ENCODE data around the gene NTPCR. TPM values are rescaled to one million over a fixed set of nuclear protein-coding genes. Genes with fewer than 3 reads are reported as not detected.
A peak's percentile ranks its signal among the peaks of the same experiment; 100 is the strongest.

The NTPCR gene
- total RNA-seq, 1 donor: 11.8 TPM

- no peak for DNase-seq (ENCODE audit: low read depth in 2 of 3, low spot score in 2 of 3)
Measured at GRCh38 chr1:232956081-232956480, 5.7 kb downstream of the NTPCR start.

GRCh38 chr1:232958067-232958466, 7.7 kb downstream of the NTPCR start:
- no peak for DNase-seq (ENCODE audit: low read depth in 2 of 3, low spot score in 2 of 3)

GRCh38 chr1:232962761-232963745, 12.6 kb downstream of the NTPCR start:
- DNase-seq (ENCODE audit: low read depth in 2 of 3, low spot score in 2 of 3): peak in 2 of 3 donors; percentile 55 to 69

GRCh38 chr1:232964601-232965000, 14.2 kb downstream of the NTPCR start:
- no peak for DNase-seq (ENCODE audit: low read depth in 2 of 3, low spot score in 2 of 3)

DNA sequence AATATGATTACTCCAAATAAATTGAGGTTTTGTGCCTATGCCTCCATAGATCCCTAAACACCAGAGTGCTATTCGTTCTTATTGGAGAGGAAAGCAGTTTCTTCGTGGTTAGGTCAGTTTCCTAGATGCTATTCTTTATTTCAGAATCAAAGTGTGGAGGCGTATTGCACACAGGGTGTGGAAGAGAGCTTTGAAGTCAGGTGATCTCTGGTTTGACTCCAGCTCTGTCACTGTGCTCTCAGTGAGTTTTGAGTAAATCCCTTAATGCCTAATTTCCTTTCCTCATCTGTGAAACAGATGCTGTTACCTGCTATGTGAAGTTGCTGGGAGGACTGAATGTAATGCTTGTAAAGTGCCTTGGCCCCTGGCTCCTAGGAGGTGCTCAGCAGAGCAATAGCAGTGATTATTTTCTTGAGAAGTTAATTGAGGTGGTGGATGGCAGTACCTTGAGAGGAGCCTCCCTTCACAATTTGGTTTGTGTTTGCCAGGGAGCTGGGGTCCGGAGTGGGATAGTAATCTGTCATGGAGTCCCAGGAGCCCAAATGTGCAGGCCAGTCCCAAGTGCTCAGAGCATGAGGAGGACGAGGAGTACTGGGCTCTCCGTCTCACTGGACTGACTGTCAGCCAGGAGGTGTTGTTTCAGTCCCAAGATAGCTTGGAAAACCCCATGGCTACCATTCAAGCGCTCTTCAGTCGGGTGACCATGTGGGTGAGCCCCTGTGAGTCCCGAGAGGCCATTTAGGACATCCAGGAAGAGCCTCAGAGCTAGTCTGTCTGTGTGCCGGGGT, 14.9 kb downstream of the NTPCR start:
- DNase-seq (ENCODE audit: low read depth in 2 of 3, low spot score in 2 of 3): no peak

GRCh38 chr1:232965912-232966217, 15.5 kb downstream of the NTPCR start:
- DNase-seq (ENCODE audit: low read depth in 2 of 3, low spot score in 2 of 3): no peak

GRCh38 chr1:232966663-232967062, 16.3 kb downstream of the NTPCR start:
- no peak for DNase-seq (ENCODE audit: low read depth in 2 of 3, low spot score in 2 of 3)

DNA sequence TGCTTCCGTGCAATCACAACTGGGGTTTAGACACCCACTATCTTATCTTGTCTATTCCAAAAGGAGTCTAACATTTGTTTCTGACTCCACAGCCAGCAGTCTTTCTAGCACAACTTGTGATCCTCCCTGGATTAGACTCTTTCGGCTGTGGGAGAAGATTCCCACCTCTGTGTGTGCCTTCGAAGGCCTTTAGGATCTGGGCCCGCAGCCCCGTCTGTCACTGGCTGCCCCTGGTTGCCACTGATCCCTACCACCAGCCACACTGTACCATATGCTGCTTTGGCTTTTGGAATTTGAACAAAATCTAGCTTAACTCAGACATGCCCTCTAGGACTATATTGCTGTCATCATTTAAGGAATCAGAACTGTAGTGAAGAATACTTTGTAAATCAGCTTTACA, 18.0 kb downstream of the NTPCR start:
- no peak for DNase-seq (ENCODE audit: low read depth in 2 of 3, low spot score in 2 of 3)

GRCh38 chr1:232968965-232969364, 18.6 kb downstream of the NTPCR start:
- DNase-seq (ENCODE audit: low read depth in 2 of 3, low spot score in 2 of 3): peak in 1 of 3 donors; percentile 38

DNA sequence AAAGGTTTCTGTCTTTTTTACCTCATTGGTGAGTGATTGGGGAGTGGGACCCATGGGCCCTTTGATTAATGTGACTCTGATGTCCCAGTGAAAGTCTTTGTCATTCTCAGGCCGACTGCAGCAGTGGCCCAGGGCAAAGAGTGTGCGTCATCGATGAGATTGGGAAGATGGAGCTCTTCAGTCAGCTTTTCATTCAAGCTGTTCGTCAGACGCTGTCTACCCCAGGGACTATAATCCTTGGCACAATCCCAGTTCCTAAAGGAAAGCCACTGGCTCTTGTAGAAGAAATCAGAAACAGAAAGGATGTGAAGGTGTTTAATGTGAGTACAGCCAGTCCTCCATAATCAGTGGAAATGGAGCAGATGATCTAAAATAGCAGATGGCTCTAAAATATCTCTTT, 19.4 kb downstream of the NTPCR start:
- no peak for DNase-seq (ENCODE audit: low read depth in 2 of 3, low spot score in 2 of 3)

- no peak for DNase-seq (ENCODE audit: low read depth in 2 of 3, low spot score in 2 of 3)
Measured at GRCh38 chr1:232970508-232970907, 20.1 kb downstream of the NTPCR start.

GRCh38 chr1:232973652-232974611, 23.5 kb downstream of the NTPCR start:
- DNase-seq (ENCODE audit: low read depth in 2 of 3, low spot score in 2 of 3): peak in 1 of 3 donors; percentile 14

DNA sequence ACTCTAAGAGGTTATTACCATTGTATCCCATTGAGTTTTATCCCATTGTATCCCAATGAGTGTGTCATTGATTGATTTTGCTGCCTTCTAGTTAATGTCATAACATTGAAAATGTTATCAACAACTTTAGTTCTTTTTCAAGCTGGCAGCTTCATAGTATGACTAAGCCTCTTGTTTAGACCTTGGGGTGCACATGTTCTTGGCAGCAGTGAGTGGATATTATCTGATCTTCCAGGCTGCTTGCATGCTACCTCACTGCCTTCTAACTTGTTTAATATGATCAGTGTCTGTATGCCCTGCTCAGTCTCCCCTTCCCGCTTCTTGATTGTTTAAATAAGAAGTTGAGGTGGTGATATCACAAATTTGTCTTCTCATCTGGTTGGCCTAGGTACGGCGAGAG, 24.6 kb downstream of the NTPCR start:
- no peak for DNase-seq (ENCODE audit: low read depth in 2 of 3, low spot score in 2 of 3)

DNA sequence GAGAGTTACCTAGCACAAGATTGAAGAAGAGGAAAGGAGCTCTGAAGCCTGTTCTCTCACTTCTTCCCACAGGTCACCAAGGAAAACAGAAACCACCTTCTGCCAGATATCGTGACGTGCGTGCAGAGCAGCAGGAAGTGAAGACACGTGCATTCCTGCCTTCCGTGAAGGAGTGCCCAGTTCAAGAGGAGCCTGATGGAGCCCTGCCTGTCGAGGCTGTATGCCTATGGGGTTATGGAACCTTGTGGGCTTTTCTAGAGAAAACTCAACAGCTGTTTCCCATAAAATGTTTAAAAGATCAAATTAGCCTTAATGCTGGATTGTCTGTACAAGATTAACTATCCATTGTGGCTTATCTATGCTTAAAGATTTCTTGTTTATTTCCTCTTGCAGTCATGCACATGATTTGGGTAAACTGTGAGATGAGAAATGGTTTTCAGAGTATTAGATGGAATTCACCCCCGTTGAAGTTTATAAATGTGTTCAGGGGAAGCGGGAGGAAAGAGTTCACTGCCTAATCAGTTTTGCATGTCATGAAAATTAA, 27.8 kb downstream of the NTPCR start:
- peak in 2 of 3 donors; percentile 65 to 80 for DNase-seq (ENCODE audit: low read depth in 2 of 3, low spot score in 2 of 3)

GRCh38 chr1:232978815-232979214, 28.4 kb downstream of the NTPCR start:
- no peak for DNase-seq (ENCODE audit: low read depth in 2 of 3, low spot score in 2 of 3)

GRCh38 chr1:232979558-232979957, 29.1 kb downstream of the NTPCR start:
- DNase-seq (ENCODE audit: low read depth in 2 of 3, low spot score in 2 of 3): no peak

DNA sequence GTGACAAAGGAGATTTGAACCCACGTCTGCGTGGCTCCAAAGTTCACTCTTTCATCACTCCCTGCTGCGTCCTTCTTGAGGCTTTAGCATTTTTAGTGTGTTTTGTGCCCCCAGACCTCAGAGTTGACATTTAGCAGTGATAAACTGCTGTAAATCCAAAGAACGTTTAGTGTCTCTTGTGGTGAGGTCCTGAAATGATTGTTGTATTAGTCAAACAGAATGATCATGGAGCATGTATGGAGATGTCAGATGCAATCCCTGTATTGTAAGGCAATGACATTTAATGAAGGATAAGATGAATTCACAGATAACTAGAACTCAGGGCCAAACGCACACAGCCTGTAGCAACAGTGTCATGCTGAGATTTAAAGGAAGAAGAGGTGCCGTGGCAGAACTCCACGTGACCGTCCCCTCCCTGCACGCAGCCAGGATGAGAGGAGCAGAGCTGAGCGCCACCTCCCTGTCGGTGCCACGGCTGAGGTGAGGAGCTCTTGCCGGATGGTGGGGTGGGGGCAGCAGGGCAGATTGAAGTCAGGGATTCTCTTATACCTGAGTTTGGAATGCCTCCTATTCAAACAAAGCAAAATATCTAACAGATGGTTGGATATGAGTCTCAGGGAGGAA, 30.1 kb downstream of the NTPCR start:
- no peak for DNase-seq (ENCODE audit: low read depth in 2 of 3, low spot score in 2 of 3)

GRCh38 chr1:232980986-232981560, 30.7 kb downstream of the NTPCR start:
- DNase-seq (ENCODE audit: low read depth in 2 of 3, low spot score in 2 of 3): no peak

GRCh38 chr1:232982238-232982944, 32.0 kb downstream of the NTPCR start:
- no peak for DNase-seq (ENCODE audit: low read depth in 2 of 3, low spot score in 2 of 3)

Measured in hematopoietic multipotent progenitor cell (in vitro differentiated cells).